Aorta (tissue), 5 donors: ENCODE measurements around the gene SIRT5. TPM values are rescaled to one million over a fixed set of nuclear protein-coding genes. Genes with fewer than 3 reads are reported as not detected.
A peak's percentile ranks its signal among the peaks of the same experiment; 100 is the strongest.

Experiments
- ATAC-seq: fragments of 200-7000 bp; cut with Tn5 transposase; one replicate; pipeline ENCODE4 v1.9.1; 2022; ENCODE audit warnings: moderate library complexity; ENCODE audit not compliant: low FRiP score
- DNase-seq, 2 donors: peaks; one replicate each; pipeline ENCODE4 v3.0.0-alpha.2; 2020
- H3K27ac ChIP-seq, 2 donors: one replicate each; pipeline ENCODE4 v1.5.1; 2013; ENCODE audit warnings: low read length in 2 of 2, mild to moderate bottlenecking in 2 of 2, moderate library complexity in 2 of 2, control low read depth in 1 of 2, inconsistent platforms in 1 of 2, low read depth in 1 of 2
- H3K27me3 ChIP-seq, 2 donors: one replicate each; pipeline ENCODE4 v1.6.1; 2013; ENCODE audit warnings: control low read depth in 1 of 2, low read length in 1 of 2, mild to moderate bottlenecking in 1 of 2, moderate library complexity in 1 of 2; ENCODE audit not compliant: insufficient read depth in 2 of 2, control insufficient read depth in 1 of 2
- H3K36me3 ChIP-seq, 2 donors: one replicate each; pipeline ENCODE4 v1.6.1; 2013; ENCODE audit warnings: control low read depth in 1 of 2, low read length in 1 of 2, mild to moderate bottlenecking in 1 of 2; ENCODE audit not compliant: insufficient read depth in 2 of 2, control insufficient read depth in 1 of 2
- H3K4me1 ChIP-seq, 2 donors: one replicate each; pipeline ENCODE4 v1.6.1; 2013; ENCODE audit warnings: low read length in 2 of 2, control low read depth in 1 of 2, mild to moderate bottlenecking in 1 of 2, moderate library complexity in 1 of 2; ENCODE audit not compliant: insufficient read depth in 2 of 2, control insufficient read depth in 1 of 2
- H3K4me3 ChIP-seq, 2 donors: one replicate each; pipeline ENCODE4 v1.5.1; 2013; ENCODE audit warnings: low read length in 2 of 2, control low read depth in 1 of 2, mild to moderate bottlenecking in 1 of 2
- H3K9me3 ChIP-seq: one replicate; pipeline ENCODE4 v1.6.1; 2013; ENCODE audit warnings: mild to moderate bottlenecking, low read length; ENCODE audit not compliant: control insufficient read depth
- WGBS, 2 donors: extraction: QIAGEN DNeasy Blood & Tissue Kit; methylation state at CpG; one replicate each; pipeline ENCODE4 v1.1.7; 2013; 5-methylcytosine and 5-hydroxymethylcytosine counted together
- intact Hi-C, 2 donors: fragments of 100-400 bp; cut with DNase I; formaldehyde crosslinking; loops; one replicate each; pipeline versions ENCODE4 v1.14.2 to v1.15.0; 2022
- long read RNA-seq, 2 donors: library from polyadenylated mRNA; unstranded; transcript quantifications; one replicate each; pipeline ENCODE4 v2.0.0, GENCODE V29; 2020 to 2021
- polyA plus RNA-seq, 2 donors: library from polyadenylated mRNA; stranded (reverse); fragments of 200-250 nt; gene quantifications; one replicate each; pipeline ENCODE4 v1.2.3, GENCODE V29; 2013
- total RNA-seq, 2 donors: library from RNA; stranded (reverse); fragmentation: NEBNext Ultra II Directional; extraction: Animal tissue kit (Norgen Biotek cat#: 25700); gene quantifications; one replicate each; pipeline ENCODE4 v1.2.1, GENCODE V29; 2021
- donor health status: healthy with polysubstance abuse.
- donor health status: Bipolar disorder and iron deficiency.
- donor health status: DM: no; HTN: no; CAD: no.
- donor health status: DM: no; HTN: no; CAD: no.
- donor health status: DM: yes; HTN: yes; CAD: no.

The SIRT5 gene
- total RNA-seq = 1 to 10 TPM; 8.1 to 9.8 TPM
- 1 to 10 TPM; 5.0 to 6.5 TPM for polyA plus RNA-seq
- long read RNA-seq, donor 1, partial matches to known transcripts = 6 of 27 reads
- long read RNA-seq, donor 1, other reads (novel, unspliced or antisense) = 19 of 27 reads
- long read RNA-seq, donor 2, partial matches to known transcripts = 1 of 7 reads
- long read RNA-seq, donor 2, other reads (novel, unspliced or antisense) = 6 of 7 reads

- Histone ChIP-seq H3K4me1 (no peaks in the 10 kb centered on the region), H3K27ac (peak within 1 kb of the TSS; percentile 2 to 72), H3K4me3 (peak within 1 kb of the TSS; percentile 55 to 59), H3K36me3 (no peaks in the 10 kb centered on the region), H3K27me3 (no peaks in the 10 kb centered on the region), H3K9me3 (no peaks in the 10 kb centered on the region)
- 0 to 1% methylated on average over 52 of the region's 52 CpGs for WGBS, 2 donors
- intact Hi-C loops = no loop called here
- DNase-seq (peak; percentile 81 to 91), ATAC-seq (peak; percentile 85)
These were observed at the start of gene SIRT5 for GRCh38 chr6:13574571-13575376. Gene SIRT5 (plus strand): TSS chr6:13574601. CDS start chr6:13584111, 9,510 bp downstream.

DNA sequence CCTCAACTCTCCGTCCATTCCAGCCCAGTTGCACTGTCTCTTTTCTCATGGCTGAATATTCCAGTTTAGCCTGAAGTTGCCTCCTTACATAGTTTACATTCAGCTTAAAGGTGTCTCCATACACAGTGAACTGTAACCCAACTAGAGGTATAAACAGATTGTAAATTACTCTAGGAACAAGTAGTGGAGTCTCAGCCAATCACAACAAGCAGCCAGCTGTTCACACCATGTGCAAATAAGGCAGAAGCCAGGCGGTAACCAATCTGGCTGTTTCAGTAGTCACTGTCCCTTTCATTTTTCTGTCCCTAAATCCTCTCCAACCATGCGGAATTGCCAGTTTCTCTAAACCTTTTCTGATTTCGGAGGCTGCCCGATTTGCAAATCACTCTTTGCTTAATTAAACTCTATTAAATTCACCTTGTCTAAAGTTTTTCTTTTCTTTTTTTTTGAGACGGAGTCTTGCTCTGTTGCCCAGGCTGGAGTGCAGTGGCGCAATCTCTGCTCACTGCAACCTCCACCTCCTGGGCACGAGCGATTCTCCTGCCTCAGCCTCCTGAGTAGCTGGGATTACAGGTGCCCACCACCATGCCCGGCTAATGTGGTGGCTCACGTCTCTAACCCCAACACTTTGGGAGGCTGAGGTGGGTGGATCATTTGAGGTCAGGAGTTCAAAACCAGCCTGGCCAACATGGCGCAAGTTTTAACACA, 49.4 kb upstream of the SIRT5 start:
- Histone ChIP-seq H3K27me3 (no peaks in the 10 kb centered on the region), H3K4me3 (no peak overlapping the region), H3K36me3 (no peaks in the 10 kb centered on the region), H3K9me3 (peaks cover 3% of the 10 kb centered on the region), H3K4me1 (no peaks in the 10 kb centered on the region), H3K27ac (no peak overlapping the region)
- intact Hi-C loops = loop anchor here in 1 of 2 donors (10.0 kb wide), 1 partner anchor 150 kb away; no protein-coding TSS in a partner anchor
- DNase-seq (no peak), ATAC-seq (no peak)
- 85 to 92% methylated on average over 12 of the region's 12 CpGs for WGBS, 2 donors

- H3K9me3 ChIP-seq = no peaks in the 10 kb centered on the region
- H3K36me3 ChIP-seq = no peaks in the 10 kb centered on the region
- no peaks in the 10 kb centered on the region for H3K27me3 ChIP-seq
- 88 to 94% methylated on average over 1 of the region's 1 CpG for WGBS, 2 donors
- no peak for DNase-seq
- no peak for ATAC-seq
- no peak overlapping the region for H3K27ac ChIP-seq
- no peak overlapping the region for H3K4me3 ChIP-seq
- H3K4me1 ChIP-seq = no peaks in the 10 kb centered on the region
- intact Hi-C loops = loop anchor here in 1 of 2 donors (10.0 kb wide), 1 partner anchor 152 kb away; no protein-coding TSS in a partner anchor
These were observed 48.1 kb upstream of the SIRT5 start for GRCh38 chr6:13526357-13526726.

DNA sequence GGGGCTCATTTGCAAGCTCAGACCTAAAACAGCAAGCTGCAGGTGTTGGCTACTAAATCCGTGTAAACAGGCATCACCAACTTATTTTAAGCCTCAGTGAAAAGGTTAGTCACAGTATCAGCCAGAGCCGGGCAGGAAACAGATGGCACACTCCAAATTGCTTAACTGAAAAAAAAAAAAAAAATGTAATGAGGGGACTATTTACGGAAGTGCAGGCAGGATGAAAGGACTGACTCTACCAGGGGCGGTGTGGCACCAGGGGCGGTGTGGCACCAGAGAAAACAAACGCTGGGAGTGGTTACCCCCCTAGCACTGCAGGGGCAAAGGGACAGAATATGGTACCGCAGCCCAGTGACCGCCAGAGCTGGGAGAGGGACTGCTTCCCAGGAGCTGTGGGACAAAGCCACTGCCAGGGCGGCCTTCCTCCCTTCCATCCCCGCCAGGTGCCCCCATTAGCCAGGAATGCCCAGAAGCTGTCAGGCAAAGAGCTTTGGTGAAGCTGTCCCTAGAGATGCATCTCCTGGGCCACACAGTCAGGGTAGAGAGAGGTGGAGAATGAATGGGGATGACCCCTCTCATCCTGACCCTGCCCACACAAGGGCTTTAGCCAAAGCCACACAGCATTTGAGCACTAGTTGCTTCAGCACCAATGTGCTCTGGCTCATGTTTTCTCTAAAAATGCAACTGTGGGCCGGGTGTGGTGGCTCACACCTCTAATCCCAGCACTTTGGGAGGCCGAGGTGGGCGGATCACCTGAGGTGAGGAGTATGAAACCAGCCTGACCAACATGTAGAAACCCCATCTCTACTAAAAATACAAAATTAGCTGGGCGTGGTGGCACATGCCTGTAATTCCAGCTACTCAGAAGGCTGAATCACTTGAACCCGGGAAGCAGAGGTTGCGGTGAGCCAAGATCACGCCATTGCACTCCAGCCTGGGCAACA, 47.4 kb upstream of the SIRT5 start:
- Histone ChIP-seq H3K9me3 (no peaks in the 10 kb centered on the region), H3K27ac (no peak overlapping the region), H3K4me3 (no peak overlapping the region), H3K27me3 (no peaks in the 10 kb centered on the region), H3K4me1 (no peaks in the 10 kb centered on the region), H3K36me3 (no peaks in the 10 kb centered on the region)
- 80 to 84% methylated on average over 17 of the region's 17 CpGs for WGBS, 2 donors
- DNase-seq (peak in 1 of 2 donors; percentile 64), ATAC-seq (peak; percentile 67)
- intact Hi-C loops = loop anchor here in 1 of 2 donors (10.0 kb wide), 1 partner anchor 152 kb away; no protein-coding TSS in a partner anchor

DNA sequence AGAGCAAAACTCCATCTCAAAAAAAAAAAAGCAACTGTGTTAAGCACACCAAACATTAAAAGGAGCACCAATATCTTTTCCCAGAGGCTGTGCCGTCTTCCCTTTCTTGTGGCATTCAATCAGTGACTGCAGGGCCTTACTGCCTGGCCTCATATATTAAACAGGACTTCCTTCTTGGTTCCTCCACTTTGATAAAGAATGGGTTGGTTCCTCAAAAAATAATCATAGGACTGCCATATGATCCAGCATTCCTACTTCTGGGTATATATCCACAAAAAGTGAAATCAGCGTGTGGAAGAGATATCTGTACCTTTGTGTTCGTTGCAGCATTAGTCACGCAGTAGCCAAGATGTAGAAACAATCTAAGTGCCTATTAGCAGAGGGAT, 46.7 kb upstream of the SIRT5 start:
- H3K27me3 ChIP-seq = no peaks in the 10 kb centered on the region
- intact Hi-C loops = loop anchor here in 1 of 2 donors (10.0 kb wide), 1 partner anchor 153 kb away; no protein-coding TSS in a partner anchor
- no peaks in the 10 kb centered on the region for H3K36me3 ChIP-seq
- H3K4me1 ChIP-seq = no peaks in the 10 kb centered on the region
- H3K27ac ChIP-seq = no peak overlapping the region
- ATAC-seq (no peak), DNase-seq (no peak)
- 96 to 98% methylated on average over 4 of the region's 4 CpGs for WGBS, 2 donors
- no peak overlapping the region for H3K4me3 ChIP-seq
- no peaks in the 10 kb centered on the region for H3K9me3 ChIP-seq

DNA sequence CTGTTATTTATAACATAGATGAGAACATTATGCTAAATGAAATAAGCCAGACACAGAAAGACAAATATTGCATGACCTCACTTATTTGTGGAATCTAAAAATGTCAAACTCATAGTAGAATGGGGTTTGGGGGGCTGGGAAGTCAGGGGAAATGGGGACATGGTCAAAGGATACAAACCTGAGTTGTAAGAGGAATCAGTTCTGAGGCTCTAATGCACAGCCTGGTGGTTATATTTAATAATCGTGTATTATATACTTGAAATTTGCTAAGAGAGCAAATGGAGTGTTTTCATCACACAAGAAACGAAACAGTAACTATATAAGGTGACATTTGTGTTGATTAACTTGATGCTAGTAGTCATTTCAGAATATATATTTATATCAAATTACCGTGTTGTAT, 46.2 kb upstream of the SIRT5 start:
- no peak for DNase-seq
- 49 to 56% methylated on average over 3 of the region's 3 CpGs for WGBS, 2 donors

GRCh38 chr6:13528777-13529343, 45.5 kb upstream of the SIRT5 start:
- Histone ChIP-seq H3K27ac (no peak overlapping the region), H3K9me3 (no peaks in the 10 kb centered on the region), H3K4me3 (no peak overlapping the region), H3K27me3 (no peaks in the 10 kb centered on the region), H3K4me1 (no peaks in the 10 kb centered on the region), H3K36me3 (no peaks in the 10 kb centered on the region)
- WGBS, 2 donors = 79 to 84% methylated on average over 8 of the region's 8 CpGs
- no peak for ATAC-seq
- DNase-seq = no peak
- intact Hi-C loops = loop anchor here in 1 of 2 donors (10.0 kb wide), 1 partner anchor 154 kb away; no protein-coding TSS in a partner anchor

More for the DNA sequence above, 46.2 kb upstream of the SIRT5 start:
- Histone ChIP-seq H3K9me3 (no peaks in the 10 kb centered on the region), H3K4me1 (no peaks in the 10 kb centered on the region), H3K4me3 (no peak overlapping the region), H3K27ac (no peak overlapping the region), H3K27me3 (no peaks in the 10 kb centered on the region), H3K36me3 (no peaks in the 10 kb centered on the region)
- intact Hi-C loops = loop anchor here in 1 of 2 donors (10.0 kb wide), 1 partner anchor 153 kb away; no protein-coding TSS in a partner anchor
- ATAC-seq = no peak
